Fibroblast of lung (primary cell): ENCODE measurements around the gene TICAM2. TPM values are rescaled to one million over a fixed set of nuclear protein-coding genes. Genes with fewer than 3 reads are reported as not detected.
A peak's percentile ranks its signal among the peaks of the same experiment; 100 is the strongest.

Experiments
- DNase-seq, 2 donors: peaks; one replicate each; pipeline versions ENCODE4 v3.0.0 to v3.0.0-alpha.2; 2010; ENCODE audit warnings: low read depth in 2 of 2
- H2AFZ ChIP-seq: 2 replicates; pipeline ENCODE4 v1.5.1; 2012; ENCODE audit warnings: low read length, control low read depth, inconsistent platforms
- H3K27ac ChIP-seq: 2 replicates; pipeline ENCODE4 v1.5.1; 2011; ENCODE audit warnings: low read length, control low read depth; ENCODE audit not compliant: insufficient read depth
- H3K27me3 ChIP-seq: 2 replicates; pipeline ENCODE4 v1.5.1; 2011; ENCODE audit warnings: mild to moderate bottlenecking, low read length; ENCODE audit not compliant: control insufficient read depth, insufficient read depth
- H3K36me3 ChIP-seq: 2 replicates; pipeline ENCODE4 v1.5.1; 2011; ENCODE audit warnings: low read length; ENCODE audit not compliant: control insufficient read depth, insufficient read depth
- H3K4me1 ChIP-seq: 2 replicates; pipeline ENCODE4 v1.5.1; 2011; ENCODE audit warnings: low read length; ENCODE audit not compliant: control insufficient read depth, insufficient read depth; ENCODE audit errors: extremely low read depth
- H3K4me2 ChIP-seq: 2 replicates; pipeline ENCODE4 v1.5.1; 2011; ENCODE audit warnings: low read length, control low read depth; ENCODE audit not compliant: insufficient read depth; ENCODE audit errors: extremely low read depth
- H3K4me3 ChIP-seq, 4 experiments: fragments of 200-600 bp in 1 of 4; sonication (generic) in 1 of 4; replicated peaks in 1 of 4; 2 replicates each; pipeline ENCODE4 v1.5.1; 2011 to 2016; ENCODE audit warnings: low read length in 4 of 4, low read depth in 3 of 4, mild to moderate bottlenecking in 3 of 4, control low read depth in 2 of 4, inconsistent platforms in 1 of 4, mixed read lengths in 1 of 4; ENCODE audit not compliant: insufficient read depth in 1 of 4; ENCODE audit errors: control extremely low read depth in 1 of 4
- H3K79me2 ChIP-seq: 2 replicates; pipeline ENCODE4 v1.5.1; 2012; ENCODE audit warnings: mild to moderate bottlenecking, low read length, inconsistent platforms; ENCODE audit not compliant: control insufficient read depth, insufficient read depth
- H3K9ac ChIP-seq: 2 replicates; pipeline ENCODE4 v1.5.1; 2011; ENCODE audit warnings: mild to moderate bottlenecking, low read length, control low read depth; ENCODE audit not compliant: insufficient read depth
- H3K9me3 ChIP-seq: 2 replicates; pipeline ENCODE4 v1.5.1; 2012; ENCODE audit warnings: low read depth, low read length; ENCODE audit not compliant: control insufficient read depth, insufficient read depth
- H4K20me1 ChIP-seq: 2 replicates; pipeline ENCODE4 v1.5.1; 2011; ENCODE audit warnings: low read length; ENCODE audit not compliant: control insufficient read depth, insufficient read depth; ENCODE audit errors: extremely low read depth
- CTCF ChIP-seq, 2 donors: IDR thresholded peaks in 1 of 2; conservative IDR thresholded peaks in 1 of 2; 1 replicate in 1 of 2; 2 replicates in 1 of 2; pipeline ENCODE4 v1.5.1; 2011 to 2012; ENCODE audit warnings: low read length in 2 of 2, control low read depth in 1 of 2, inconsistent platforms in 1 of 2, low read depth in 1 of 2, mild to moderate bottlenecking in 1 of 2
- EZH2 ChIP-seq: IDR thresholded peaks from 2 replicates; pipeline ENCODE4 v1.5.1; 2012; ENCODE audit warnings: low read length, control low read depth, mild to moderate bottlenecking; ENCODE audit errors: missing control alignments
- polyA plus RNA-seq, 2 donors: library from polyadenylated mRNA; depleted of rRNA in 1 of 2; stranded (reverse) in 1 of 2; unstranded in 1 of 2; fragments of >200 nt; gene quantifications; 2 replicates each; pipeline ENCODE4 v1.2.1, GENCODE V29; 2011 to 2012; ENCODE audit warnings: missing spikeins in 1 of 2
- total RNA-seq: library from RNA; depleted of rRNA; stranded (reverse); fragments of >200 nt; gene quantifications from 2 replicates; pipeline ENCODE4 v1.2.1, GENCODE V29; 2014

Gene TICAM2
- total and polyA plus RNA-seq, 2 donors (not counting 1 experiment from before 2014, with no cell fraction given) = 8.8 to 10.3 TPM

- H4K20me1 ChIP-seq = peaks cover 2% of the 10 kb centered on the region
- no peaks in the 10 kb centered on the region for H3K27me3 ChIP-seq
- H3K27ac ChIP-seq = peak overlapping the region; percentile 98
- DNase-seq = peak in 1 of 2 donors; percentile 52
- H3K9ac ChIP-seq = no peak overlapping the region
- H3K36me3 ChIP-seq = peaks cover 6% of the 10 kb centered on the region
- peak overlapping the region; percentile 57 to 97 (median 90) for H3K4me3 ChIP-seq
- no peaks in the 10 kb centered on the region for H3K9me3 ChIP-seq
- no peak for TF ChIP-seq CTCF (conservative IDR thresholded peaks at IDR 0.05 in 1 of 2, IDR thresholded peaks at IDR 0.05 in 1 of 2; ENCODE audit: low read depth in 1 of 2, low read length in 2 of 2)
- TF ChIP-seq EZH2 = no peak
- peaks cover 78% of the 10 kb centered on the region for H3K79me2 ChIP-seq
- H2AFZ ChIP-seq = no peak overlapping the region
- no peaks in the 10 kb centered on the region for H3K4me1 ChIP-seq
- H3K4me2 ChIP-seq = peak overlapping the region; percentile 94
Observed at GRCh38 chr5:115541611-115542010, 60.7 kb downstream of the TICAM2 start.

GRCh38 chr5:115535479-115536035 lies 66.7 kb downstream of the TICAM2 start:
- Histone ChIP-seq H3K4me1 (peaks cover 4% of the 10 kb centered on the region), H3K9me3 (no peaks in the 10 kb centered on the region), H3K27me3 (no peaks in the 10 kb centered on the region), H3K9ac (no peak overlapping the region), H4K20me1 (no peaks in the 10 kb centered on the region), H3K4me3 (peak overlapping the region in 2 of 4 experiments; percentile 0 to 24), H3K4me2 (no peak overlapping the region), H3K27ac (no peak overlapping the region), H2AFZ (no peak overlapping the region), H3K79me2 (peaks cover 99% of the 10 kb centered on the region), H3K36me3 (no peaks in the 10 kb centered on the region)
- no peak for DNase-seq
- TF ChIP-seq EZH2 = no peak
- TF ChIP-seq CTCF (conservative IDR thresholded peaks at IDR 0.05 in 1 of 2, IDR thresholded peaks at IDR 0.05 in 1 of 2; ENCODE audit: low read depth in 1 of 2, low read length in 2 of 2) = no peak

- Histone ChIP-seq H3K4me3 (peak overlapping the region in 1 of 4 experiments; percentile 15), H3K27ac (no peak overlapping the region), H3K9ac (no peak overlapping the region), H3K27me3 (no peaks in the 10 kb centered on the region), H3K4me1 (peaks cover 4% of the 10 kb centered on the region), H3K79me2 (peaks cover 97% of the 10 kb centered on the region), H3K4me2 (peak overlapping the region; percentile 32), H4K20me1 (no peaks in the 10 kb centered on the region), H3K9me3 (no peaks in the 10 kb centered on the region), H3K36me3 (no peaks in the 10 kb centered on the region), H2AFZ (no peak overlapping the region)
- DNase-seq = peak in 1 of 2 donors; percentile 44
- TF ChIP-seq EZH2 (no peak), CTCF (conservative IDR thresholded peaks at IDR 0.05 in 1 of 2, IDR thresholded peaks at IDR 0.05 in 1 of 2; ENCODE audit: low read depth in 1 of 2, low read length in 2 of 2) (no peak)
Observed at GRCh38 chr5:115532517-115532916, 69.8 kb downstream of the TICAM2 start.
